Posterior cingulate gyrus (tissue), 11 donors: ENCODE results near the gene ENO2.
"Not testable (repeated sequence)": the region's sequence is repeated elsewhere in the genome, so short reads cannot be mapped to it uniquely, and the experiment has no call there.

ENCODE experiments used
- DNase-seq, 10 donors: peaks; one replicate each; pipeline versions ENCODE4 v3.0.0 to v3.0.0-alpha.2; 2020 to 2021; ENCODE audit warnings: mixed read lengths in 3 of 10
- intact Hi-C: fragments of 100-400 bp; cut with DNase I; formaldehyde crosslinking; loops from one replicate; pipeline ENCODE4 v1.15.1; 2023

The ENO2 gene

GRCh38 chr12:6905414-6906040 lies 8.9 kb upstream of the ENO2 start:
- intact Hi-C loops: loop anchor here (2.0 kb wide), 1 partner anchor 39 kb away; the partner anchor contains the start of gene TPI1
- DNase-seq: peak in 1 of 10 donors; percentile 8

- intact Hi-C loops: not testable (repeated sequence)
- DNase-seq: peak in 1 of 10 donors; percentile 38
These were observed 6.2 kb upstream of the ENO2 start for GRCh38 chr12:6908141-6908540.

- intact Hi-C loops: no loop called here
- peak in 1 of 10 donors; percentile 22 for DNase-seq
These were observed 4.8 kb upstream of the ENO2 start for GRCh38 chr12:6909421-6910145.

GRCh38 chr12:6912164-6912935 lies 2.0 kb upstream of the ENO2 start:
- intact Hi-C loops: no loop called here
- peak in 1 of 10 donors; percentile 73 for DNase-seq

GRCh38 chr12:6914947-6915788 lies 788 bp downstream of the ENO2 start:
- intact Hi-C loops: no loop called here
- DNase-seq: peak in 2 of 10 donors; percentile 76 to 84

GRCh38 chr12:6915789-6916285 lies 1.5 kb downstream of the ENO2 start:
- intact Hi-C loops: no loop called here
- peak in 2 of 10 donors; percentile 39 to 70 for DNase-seq

GRCh38 chr12:6916426-6917200 lies 2.2 kb downstream of the ENO2 start:
- peak in 2 of 10 donors; percentile 31 to 59 for DNase-seq

GRCh38 chr12:6917491-6918231 lies 3.3 kb downstream of the ENO2 start:
- peak in 1 of 10 donors; percentile 71 for DNase-seq
- intact Hi-C loops: no loop called here

More at GRCh38 chr12:6916426-6917200, 2.2 kb downstream of the ENO2 start:
- intact Hi-C loops: no loop called here

GRCh38 chr12:6919588-6919987 lies 5.2 kb downstream of the ENO2 start:
- intact Hi-C loops: no loop called here
- DNase-seq: peak in 1 of 10 donors; percentile 70

- peak in 2 of 10 donors; percentile 15 to 24 for DNase-seq
- intact Hi-C loops: no loop called here
These were observed 7.2 kb downstream of the ENO2 start for GRCh38 chr12:6921539-6921938.

GRCh38 chr12:6921996-6922946 lies 7.9 kb downstream of the ENO2 start:
- intact Hi-C loops: no loop called here

GRCh38 chr12:6923003-6923732 lies 8.8 kb downstream of the ENO2 start:
- intact Hi-C loops: no loop called here

More at GRCh38 chr12:6921996-6922946, 7.9 kb downstream of the ENO2 start:
- peak in 3 of 10 donors; percentile 32 to 59 (median 56) for DNase-seq

GRCh38 chr12:6923851-6924250 lies 9.5 kb downstream of the ENO2 start:
- no peak for DNase-seq
- intact Hi-C loops: no loop called here

More at GRCh38 chr12:6923003-6923732, 8.8 kb downstream of the ENO2 start:
- DNase-seq: peak in 2 of 10 donors; percentile 31 to 55

- intact Hi-C loops: no loop called here
- no peak for DNase-seq
These were observed 10.8 kb downstream of the ENO2 start for GRCh38 chr12:6925239-6925539.

- intact Hi-C loops: no loop called here
These were observed 11.3 kb downstream of the ENO2 start for GRCh38 chr12:6925540-6926279.

More at GRCh38 chr12:6925540-6926279, 11.3 kb downstream of the ENO2 start:
- peak in 7 of 10 donors; percentile 54 to 94 (median 70) for DNase-seq
